Epithelial cell of esophagus (primary cell): Measurements from ENCODE around the gene HOXC6.

ENCODE experiments used
- DNase-seq: peaks from one replicate; pipeline ENCODE4 v3.0.0; 2010; ENCODE audit warnings: low read depth
- H3K4me3 ChIP-seq: 2 replicates; pipeline ENCODE4 v1.5.1; 2011; ENCODE audit warnings: mild to moderate bottlenecking, low read length, control low read depth
- TF ChIP-seq, protein P1 (sequence below): IDR thresholded peaks from 2 replicates; pipeline ENCODE4 v1.5.1; 2011; ENCODE audit warnings: low read depth, mild to moderate bottlenecking, low read length, control low read depth, inconsistent platforms; ENCODE audit not compliant: insufficient read depth; ENCODE audit errors: missing control alignments

HOXC6 gene

DNA sequence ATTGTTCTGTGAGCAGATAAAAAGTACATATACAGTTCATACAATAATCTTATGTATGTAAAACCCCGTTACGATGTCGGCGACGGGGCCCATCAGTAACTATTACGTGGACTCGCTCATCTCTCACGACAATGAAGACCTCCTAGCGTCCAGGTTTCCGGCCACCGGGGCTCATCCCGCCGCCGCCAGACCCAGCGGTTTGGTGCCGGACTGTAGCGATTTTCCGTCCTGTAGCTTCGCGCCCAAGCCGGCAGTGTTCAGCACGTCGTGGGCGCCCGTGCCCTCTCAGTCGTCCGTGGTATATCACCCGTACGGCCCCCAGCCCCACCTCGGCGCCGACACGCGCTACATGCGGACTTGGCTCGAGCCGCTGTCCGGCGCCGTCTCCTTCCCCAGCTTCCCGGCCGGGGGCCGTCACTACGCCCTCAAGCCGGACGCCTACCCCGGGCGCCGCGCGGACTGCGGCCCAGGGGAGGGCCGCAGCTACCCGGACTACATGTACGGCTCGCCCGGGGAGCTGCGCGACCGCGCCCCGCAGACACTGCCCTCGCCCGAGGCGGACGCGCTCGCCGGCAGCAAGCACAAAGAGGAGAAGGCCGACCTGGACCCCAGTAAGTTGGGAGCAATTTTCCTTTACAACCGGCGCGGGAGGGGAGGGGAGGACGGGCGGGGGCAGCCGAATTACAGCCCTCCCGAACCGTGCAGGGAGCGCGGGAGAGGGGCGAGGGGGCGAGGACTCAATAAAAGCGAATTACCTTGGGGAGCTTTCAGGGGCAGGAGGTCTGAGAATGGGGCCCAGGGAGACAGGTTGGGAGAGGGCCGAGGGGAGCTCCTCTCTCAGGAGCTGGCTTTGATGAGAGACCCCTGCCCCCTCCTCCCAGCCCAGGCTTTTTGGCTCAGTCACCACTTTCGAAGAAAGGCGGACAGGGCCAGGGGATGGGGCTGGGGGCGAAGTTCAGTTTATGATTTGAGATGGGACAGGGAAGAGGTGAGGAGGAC, 27.8 kb upstream of the HOXC6 start, which contains the start of gene HOXC9:
TSS of gene HOXC9 (plus strand) at position 46 of the 999 bp plus-strand sequence. CDS start at position 74, 28 bp downstream.
- TF ChIP-seq, protein P1, sequence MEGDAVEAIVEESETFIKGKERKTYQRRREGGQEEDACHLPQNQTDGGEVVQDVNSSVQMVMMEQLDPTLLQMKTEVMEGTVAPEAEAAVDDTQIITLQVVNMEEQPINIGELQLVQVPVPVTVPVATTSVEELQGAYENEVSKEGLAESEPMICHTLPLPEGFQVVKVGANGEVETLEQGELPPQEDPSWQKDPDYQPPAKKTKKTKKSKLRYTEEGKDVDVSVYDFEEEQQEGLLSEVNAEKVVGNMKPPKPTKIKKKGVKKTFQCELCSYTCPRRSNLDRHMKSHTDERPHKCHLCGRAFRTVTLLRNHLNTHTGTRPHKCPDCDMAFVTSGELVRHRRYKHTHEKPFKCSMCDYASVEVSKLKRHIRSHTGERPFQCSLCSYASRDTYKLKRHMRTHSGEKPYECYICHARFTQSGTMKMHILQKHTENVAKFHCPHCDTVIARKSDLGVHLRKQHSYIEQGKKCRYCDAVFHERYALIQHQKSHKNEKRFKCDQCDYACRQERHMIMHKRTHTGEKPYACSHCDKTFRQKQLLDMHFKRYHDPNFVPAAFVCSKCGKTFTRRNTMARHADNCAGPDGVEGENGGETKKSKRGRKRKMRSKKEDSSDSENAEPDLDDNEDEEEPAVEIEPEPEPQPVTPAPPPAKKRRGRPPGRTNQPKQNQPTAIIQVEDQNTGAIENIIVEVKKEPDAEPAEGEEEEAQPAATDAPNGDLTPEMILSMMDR = no peak
- H3K4me3 ChIP-seq = peak within 1 kb of the TSS; percentile 33
- no peak for DNase-seq

DNA sequence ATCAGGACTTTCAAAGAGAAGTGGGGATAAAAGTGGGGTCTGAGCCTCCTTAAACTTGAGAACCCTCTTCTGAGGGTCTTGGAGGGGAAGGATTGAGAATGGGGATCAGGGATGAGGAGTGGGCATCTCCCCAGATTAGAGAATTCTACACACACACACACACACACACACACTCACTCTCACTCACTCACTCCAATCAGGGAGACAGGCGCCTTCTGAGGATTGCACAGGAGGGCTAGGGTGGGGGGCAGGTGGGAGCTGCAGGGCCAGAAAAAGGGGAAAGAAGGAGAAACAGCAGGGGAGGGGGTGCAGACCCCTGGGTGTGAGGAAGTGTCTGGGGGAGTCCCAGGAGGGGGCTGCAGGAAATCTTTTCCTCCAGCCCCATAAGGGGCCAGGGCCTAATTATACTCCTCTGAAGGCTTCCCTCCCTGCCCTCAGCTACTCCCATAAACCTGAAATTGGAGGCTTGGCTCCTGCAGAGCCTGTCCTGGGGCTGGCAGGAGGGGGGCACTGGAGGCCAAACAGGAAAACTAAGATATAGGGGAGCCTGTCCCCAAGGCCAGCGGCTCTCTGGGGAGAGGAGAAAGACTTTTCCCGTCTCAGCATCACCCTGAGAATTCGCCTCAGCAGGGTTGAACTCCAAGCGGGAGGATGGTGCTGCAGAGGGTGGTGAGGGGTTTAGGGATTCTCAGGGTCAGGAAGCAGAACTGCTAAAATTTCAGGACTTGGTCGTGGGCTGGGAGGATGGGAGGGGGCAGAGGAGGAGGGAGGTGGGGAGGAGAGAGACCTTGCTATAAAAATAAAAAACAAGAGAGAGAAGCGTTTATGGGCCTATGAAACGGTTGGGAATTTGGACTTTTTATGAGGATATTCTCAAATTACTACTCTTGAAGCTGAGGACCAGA, 26.7 kb upstream of the HOXC6 start:
- H3K4me3 ChIP-seq = no peak overlapping the region
- no peak for DNase-seq
- TF ChIP-seq, protein P1 = no peak

DNA sequence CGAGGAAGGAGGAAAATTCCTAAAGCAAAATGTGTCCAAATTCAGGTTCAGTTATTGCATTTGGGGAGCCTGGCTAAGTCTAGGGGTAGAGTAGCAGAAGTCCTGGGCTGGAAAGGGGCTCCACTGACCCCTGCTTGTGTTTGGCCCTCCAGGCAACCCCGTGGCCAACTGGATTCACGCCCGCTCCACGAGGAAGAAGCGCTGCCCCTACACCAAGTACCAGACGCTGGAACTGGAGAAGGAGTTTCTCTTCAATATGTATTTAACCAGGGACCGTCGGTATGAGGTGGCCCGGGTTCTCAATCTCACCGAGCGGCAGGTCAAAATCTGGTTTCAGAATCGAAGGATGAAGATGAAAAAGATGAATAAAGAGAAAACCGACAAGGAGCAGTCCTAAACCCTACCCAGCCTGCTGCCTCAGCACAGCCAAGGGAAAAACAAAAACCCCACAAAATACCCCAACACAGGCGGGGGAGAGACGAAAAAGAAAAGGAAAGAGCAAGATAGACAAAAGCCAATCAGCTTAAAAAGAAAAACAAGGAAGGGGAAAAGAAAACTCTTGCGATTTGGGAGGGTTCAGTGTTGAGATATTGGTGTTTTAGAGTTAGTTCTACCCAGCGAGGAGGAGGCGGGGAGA, 25.8 kb upstream of the HOXC6 start:
- TF ChIP-seq, protein P1 = no peak
- no peak overlapping the region for H3K4me3 ChIP-seq

DNA sequence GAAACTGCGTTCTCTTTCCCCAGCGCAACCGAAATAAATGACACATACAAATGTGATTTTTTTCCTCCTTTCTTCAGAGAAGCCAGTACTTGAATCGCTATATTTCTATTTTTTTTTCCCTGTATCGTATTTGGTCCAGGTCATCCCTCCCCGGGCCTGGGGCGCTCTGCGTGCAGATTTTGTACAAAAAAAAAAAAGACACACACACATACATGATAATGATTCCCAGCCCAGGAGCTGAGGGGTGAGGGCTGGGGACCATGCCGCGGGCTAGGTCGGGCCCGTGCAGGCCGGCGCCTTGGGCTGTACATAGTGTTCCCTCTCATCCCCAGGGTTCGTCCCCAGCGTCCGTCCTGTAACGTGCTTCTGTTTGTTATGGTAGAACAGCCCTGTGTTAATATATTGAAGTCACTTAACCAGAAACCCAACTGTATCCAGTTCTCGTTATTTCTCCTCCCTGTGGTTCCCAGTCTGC, 25.3 kb upstream of the HOXC6 start:
- no peak overlapping the region for H3K4me3 ChIP-seq
- DNase-seq = no peak
- TF ChIP-seq, protein P1 = no peak

More for the DNA sequence above, 25.8 kb upstream of the HOXC6 start:
- no peak for DNase-seq

DNA sequence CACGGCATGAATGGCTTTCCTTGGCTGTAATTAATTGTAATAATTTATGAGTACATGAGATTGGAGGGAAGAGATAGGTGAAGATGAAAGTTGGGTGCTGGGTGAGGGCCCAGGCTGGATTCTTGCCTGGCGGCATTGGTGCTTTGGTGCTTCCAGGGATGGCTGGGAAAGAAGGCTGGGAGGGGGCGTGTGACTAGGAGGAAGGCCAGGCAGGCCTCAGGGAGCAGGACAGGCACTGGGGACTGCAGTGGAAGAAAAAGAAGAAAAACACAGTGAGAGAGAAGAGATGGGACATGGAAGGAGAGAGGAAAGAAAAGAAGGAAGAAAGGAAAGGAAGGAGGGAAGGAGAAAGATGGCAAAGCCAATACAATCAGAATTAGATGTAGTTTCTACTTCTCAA, 24.6 kb upstream of the HOXC6 start:
- DNase-seq = no peak
- no peak overlapping the region for H3K4me3 ChIP-seq
- TF ChIP-seq, protein P1 = no peak
